Liver (tissue), 9 donors: Measurements from ENCODE around the gene USHBP1. TPM values are rescaled to one million over a fixed set of nuclear protein-coding genes. Genes with fewer than 3 reads are reported as not detected.
A peak's percentile ranks its signal among the peaks of the same experiment; 100 is the strongest.

Experiments
- DNase-seq: peaks from one replicate; pipeline ENCODE4 v3.0.0-alpha.2; 2017; ENCODE audit warnings: low spot score
- H3K27ac ChIP-seq, 2 donors: one replicate each; pipeline ENCODE4 v1.7.0; 2013; ENCODE audit warnings: inconsistent platforms in 2 of 2, low read length in 2 of 2, control low read depth in 1 of 2, low read depth in 1 of 2, mild to moderate bottlenecking in 1 of 2
- H3K27me3 ChIP-seq, 4 donors: one replicate each; pipeline versions ENCODE4 v1.6.1 to v1.7.0; 2013; ENCODE audit warnings: low read length in 3 of 4, inconsistent platforms in 1 of 4, mild to moderate bottlenecking in 1 of 4, moderate library complexity in 1 of 4; ENCODE audit not compliant: control insufficient read depth in 4 of 4, insufficient read depth in 4 of 4
- H3K36me3 ChIP-seq, 4 donors: one replicate each; pipeline versions ENCODE4 v1.6.1 to v1.7.0; 2013; ENCODE audit warnings: low read length in 3 of 4, mild to moderate bottlenecking in 3 of 4, low read depth in 1 of 4, moderate library complexity in 1 of 4; ENCODE audit not compliant: control insufficient read depth in 4 of 4, insufficient read depth in 3 of 4
- H3K4me1 ChIP-seq, 4 donors: one replicate each; pipeline versions ENCODE4 v1.6.1 to v1.7.0; 2013; ENCODE audit warnings: low read length in 3 of 4, mild to moderate bottlenecking in 3 of 4, moderate library complexity in 1 of 4; ENCODE audit not compliant: control insufficient read depth in 4 of 4, insufficient read depth in 4 of 4
- H3K4me3 ChIP-seq, 3 donors: one replicate each; pipeline versions ENCODE4 v1.6.1 to v1.7.0; 2013; ENCODE audit warnings: low read length in 3 of 3, control low read depth in 1 of 3, low read depth in 1 of 3, mild to moderate bottlenecking in 1 of 3
- H3K9ac ChIP-seq, 2 donors: one replicate each; pipeline ENCODE4 v1.7.0; 2013; ENCODE audit warnings: low read length in 2 of 2, mild to moderate bottlenecking in 2 of 2, moderate library complexity in 2 of 2, control low read depth in 1 of 2, low read depth in 1 of 2
- H3K9me3 ChIP-seq, 4 donors: one replicate each; pipeline versions ENCODE4 v1.6.1 to v1.7.0; 2013; ENCODE audit warnings: low read length in 3 of 4; ENCODE audit not compliant: control insufficient read depth in 4 of 4
- FOXA1 ChIP-seq: IDR thresholded peaks from 2 replicates; pipeline ENCODE4 v1.6.1; 2016; ENCODE audit warnings: antibody characterized with exemption
- FOXA2 ChIP-seq: IDR thresholded peaks from 2 replicates; pipeline ENCODE4 v1.6.1; 2016; ENCODE audit warnings: antibody characterized with exemption
- GABPA ChIP-seq, 2 donors: IDR thresholded peaks in 1 of 2; conservative IDR thresholded peaks in 1 of 2; 2 replicates each; pipeline ENCODE4 v1.6.1; 2016; ENCODE audit warnings: antibody characterized with exemption in 2 of 2, mild to moderate bottlenecking in 1 of 2, moderate library complexity in 1 of 2
- HNF4A ChIP-seq, 2 donors: conservative IDR thresholded peaks; 2 replicates each; pipeline ENCODE4 v1.6.1; 2016; ENCODE audit warnings: antibody characterized with exemption in 2 of 2, mild to moderate bottlenecking in 2 of 2
- HNF4G ChIP-seq: IDR thresholded peaks from 2 replicates; pipeline ENCODE4 v1.6.1; 2016; ENCODE audit warnings: antibody characterized with exemption
- JUND ChIP-seq, 2 donors: IDR thresholded peaks; 2 replicates each; pipeline ENCODE4 v1.6.1; 2016; ENCODE audit warnings: antibody characterized with exemption in 2 of 2
- NR2F2 ChIP-seq: IDR thresholded peaks from 2 replicates; pipeline ENCODE4 v1.6.1; 2016; ENCODE audit warnings: antibody characterized with exemption
- RAD21 ChIP-seq, 2 donors: IDR thresholded peaks; 2 replicates each; pipeline ENCODE4 v1.6.1; 2016; ENCODE audit warnings: antibody characterized with exemption in 2 of 2, mild to moderate bottlenecking in 2 of 2
- RXRA ChIP-seq, 2 donors: IDR thresholded peaks; 2 replicates each; pipeline ENCODE4 v1.6.1; 2017 to 2018; ENCODE audit warnings: antibody characterized with exemption in 2 of 2, mild to moderate bottlenecking in 1 of 2
- SP1 ChIP-seq: IDR thresholded peaks from 2 replicates; pipeline ENCODE4 v1.6.1; 2018; ENCODE audit warnings: antibody characterized with exemption, mild to moderate bottlenecking
- TAF1 ChIP-seq: conservative IDR thresholded peaks from 2 replicates; pipeline ENCODE4 v1.6.1; 2016; ENCODE audit warnings: antibody characterized with exemption, mild to moderate bottlenecking
- YY1 ChIP-seq: IDR thresholded peaks from 2 replicates; pipeline ENCODE4 v1.6.1; 2016; ENCODE audit warnings: antibody characterized with exemption, mild to moderate bottlenecking
- WGBS: extraction: QIAGEN DNeasy Blood & Tissue Kit; methylation state at CpG from one replicate; pipeline ENCODE4 v1.1.7; 2013; 5-methylcytosine and 5-hydroxymethylcytosine counted together
- polyA plus RNA-seq, 2 donors: library from polyadenylated mRNA; stranded (reverse) in 1 of 2; unstranded in 1 of 2; fragments of 200-250 nt in 1 of 2; fragments of >200 nt in 1 of 2; fragmentation: Nextera tagmentation in 1 of 2; extraction: Ambion mirVana in 1 of 2; gene quantifications; one replicate each; pipeline versions ENCODE4 v1.2.1 to v1.2.3, GENCODE V29; 2013 to 2015
- total RNA-seq, 2 donors: library from RNA; depleted of rRNA; stranded (reverse); fragments of >200 nt; gene quantifications; one replicate each; pipeline ENCODE4 v1.2.3, GENCODE V29; 2014
- TF ChIP-seq, protein P1 (sequence below): IDR thresholded peaks from 2 replicates; pipeline ENCODE4 v1.6.1; 2016; ENCODE audit warnings: antibody characterized with exemption
- TF ChIP-seq, protein P2 (sequence below): IDR thresholded peaks from 2 replicates; pipeline ENCODE4 v1.6.1; 2016; ENCODE audit warnings: antibody characterized with exemption
- TF ChIP-seq, protein P3 (sequence below): IDR thresholded peaks from 2 replicates; pipeline ENCODE4 v1.6.1; 2016; ENCODE audit warnings: antibody characterized with exemption
- TF ChIP-seq, protein P4 (sequence below): fragments of 150-350 bp; IDR thresholded peaks from 2 replicates; pipeline ENCODE4 v1.5.1; 2017; ENCODE audit warnings: improper control_type of control experiment, low read depth, low read length; ENCODE audit not compliant: missing input control
- TF ChIP-seq, protein P5 (sequence below): IDR thresholded peaks from 2 replicates; pipeline ENCODE4 v1.6.1; 2016; ENCODE audit warnings: antibody characterized with exemption, mild to moderate bottlenecking
- donor health status: healthy.
- donor health status: healthy.
- donor health status: healthy.
- donor health status: healthy.
- donor health status: healthy.

Gene USHBP1
- total and polyA plus RNA-seq, 4 donors: 1.2 to 2.6 (median 1.9) TPM

DNA sequence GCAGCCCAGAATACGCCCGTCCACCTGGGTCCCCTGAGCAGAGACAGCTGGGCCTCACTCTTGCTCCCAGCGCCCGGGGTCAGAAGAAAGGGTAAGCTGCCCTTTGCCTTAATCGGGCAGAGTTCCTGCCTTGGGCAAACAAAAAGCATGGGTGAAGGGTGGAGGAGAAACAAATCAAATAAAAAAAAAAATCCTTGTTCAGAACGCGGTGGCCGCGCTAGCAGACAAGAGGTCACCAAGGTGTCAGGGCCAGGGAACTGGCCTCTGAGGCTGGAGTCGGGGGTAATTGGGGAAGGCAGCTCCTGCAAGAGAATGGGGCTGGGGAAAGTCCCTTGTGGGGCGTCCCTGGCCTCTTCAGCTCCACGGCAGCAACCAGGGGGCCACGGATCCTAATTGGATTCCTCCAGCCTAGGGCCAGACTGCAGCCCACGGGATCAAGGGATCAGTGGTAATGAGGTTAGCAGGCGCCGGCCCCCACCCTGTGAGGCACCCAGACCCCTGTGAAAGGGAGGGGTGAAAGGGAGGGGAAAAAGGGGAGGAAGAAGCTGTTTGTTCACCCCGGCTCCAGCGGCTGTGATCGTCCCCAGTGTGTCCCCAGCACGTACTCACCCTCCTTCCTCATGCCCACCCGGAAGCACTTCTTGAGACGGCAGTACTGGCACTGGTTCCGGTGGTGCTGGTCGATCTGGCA lies 24.3 kb downstream of the USHBP1 start:
- H3K4me3 ChIP-seq: peak overlapping the region in 2 of 3 donors; percentile 16 to 19
- H3K36me3 ChIP-seq: peaks cover 2 to 5% (median 4%) of the 10 kb centered on the region in 4 donors
- H3K4me1 ChIP-seq: peaks cover 31 to 75% (median 65%) of the 10 kb centered on the region in 4 donors
- H3K9me3 ChIP-seq: no peaks in the 10 kb centered on the region
- H3K9ac ChIP-seq: no peak overlapping the region
- 24% methylated on average over 24 of the region's 24 CpGs for WGBS
- peak overlapping the region in 1 of 2 donors; percentile 27 for H3K27ac ChIP-seq
- TF ChIP-seq RAD21 (IDR thresholded peaks at IDR 0.05): no peak
- TF ChIP-seq GABPA (IDR thresholded peaks at IDR 0.05 in 1 of 2, conservative IDR thresholded peaks at IDR 0.05 in 1 of 2): no peak
- TF ChIP-seq, protein P1, sequence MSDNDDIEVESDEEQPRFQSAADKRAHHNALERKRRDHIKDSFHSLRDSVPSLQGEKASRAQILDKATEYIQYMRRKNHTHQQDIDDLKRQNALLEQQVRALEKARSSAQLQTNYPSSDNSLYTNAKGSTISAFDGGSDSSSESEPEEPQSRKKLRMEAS: peak; percentile 41
- TF ChIP-seq HNF4A (conservative IDR thresholded peaks at IDR 0.05): peak; percentile 89 to 94
- TF ChIP-seq, protein P2, sequence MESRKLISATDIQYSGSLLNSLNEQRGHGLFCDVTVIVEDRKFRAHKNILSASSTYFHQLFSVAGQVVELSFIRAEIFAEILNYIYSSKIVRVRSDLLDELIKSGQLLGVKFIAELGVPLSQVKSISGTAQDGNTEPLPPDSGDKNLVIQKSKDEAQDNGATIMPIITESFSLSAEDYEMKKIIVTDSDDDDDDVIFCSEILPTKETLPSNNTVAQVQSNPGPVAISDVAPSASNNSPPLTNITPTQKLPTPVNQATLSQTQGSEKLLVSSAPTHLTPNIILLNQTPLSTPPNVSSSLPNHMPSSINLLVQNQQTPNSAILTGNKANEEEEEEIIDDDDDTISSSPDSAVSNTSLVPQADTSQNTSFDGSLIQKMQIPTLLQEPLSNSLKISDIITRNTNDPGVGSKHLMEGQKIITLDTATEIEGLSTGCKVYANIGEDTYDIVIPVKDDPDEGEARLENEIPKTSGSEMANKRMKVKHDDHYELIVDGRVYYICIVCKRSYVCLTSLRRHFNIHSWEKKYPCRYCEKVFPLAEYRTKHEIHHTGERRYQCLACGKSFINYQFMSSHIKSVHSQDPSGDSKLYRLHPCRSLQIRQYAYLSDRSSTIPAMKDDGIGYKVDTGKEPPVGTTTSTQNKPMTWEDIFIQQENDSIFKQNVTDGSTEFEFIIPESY: no peak
- TF ChIP-seq SP1: peak; percentile 66
- TF ChIP-seq JUND (IDR thresholded peaks at IDR 0.05): peak in 1 of 2 donors; percentile 36
- peak; percentile 45 for TF ChIP-seq HNF4G
- TF ChIP-seq, protein P3, sequence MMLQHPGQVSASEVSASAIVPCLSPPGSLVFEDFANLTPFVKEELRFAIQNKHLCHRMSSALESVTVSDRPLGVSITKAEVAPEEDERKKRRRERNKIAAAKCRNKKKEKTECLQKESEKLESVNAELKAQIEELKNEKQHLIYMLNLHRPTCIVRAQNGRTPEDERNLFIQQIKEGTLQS: no peak
- no peak for TF ChIP-seq YY1
- peak; percentile 90 to 91 for TF ChIP-seq RXRA (IDR thresholded peaks at IDR 0.05)
- TF ChIP-seq, protein P4, sequence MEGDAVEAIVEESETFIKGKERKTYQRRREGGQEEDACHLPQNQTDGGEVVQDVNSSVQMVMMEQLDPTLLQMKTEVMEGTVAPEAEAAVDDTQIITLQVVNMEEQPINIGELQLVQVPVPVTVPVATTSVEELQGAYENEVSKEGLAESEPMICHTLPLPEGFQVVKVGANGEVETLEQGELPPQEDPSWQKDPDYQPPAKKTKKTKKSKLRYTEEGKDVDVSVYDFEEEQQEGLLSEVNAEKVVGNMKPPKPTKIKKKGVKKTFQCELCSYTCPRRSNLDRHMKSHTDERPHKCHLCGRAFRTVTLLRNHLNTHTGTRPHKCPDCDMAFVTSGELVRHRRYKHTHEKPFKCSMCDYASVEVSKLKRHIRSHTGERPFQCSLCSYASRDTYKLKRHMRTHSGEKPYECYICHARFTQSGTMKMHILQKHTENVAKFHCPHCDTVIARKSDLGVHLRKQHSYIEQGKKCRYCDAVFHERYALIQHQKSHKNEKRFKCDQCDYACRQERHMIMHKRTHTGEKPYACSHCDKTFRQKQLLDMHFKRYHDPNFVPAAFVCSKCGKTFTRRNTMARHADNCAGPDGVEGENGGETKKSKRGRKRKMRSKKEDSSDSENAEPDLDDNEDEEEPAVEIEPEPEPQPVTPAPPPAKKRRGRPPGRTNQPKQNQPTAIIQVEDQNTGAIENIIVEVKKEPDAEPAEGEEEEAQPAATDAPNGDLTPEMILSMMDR: no peak
- TF ChIP-seq, protein P5, sequence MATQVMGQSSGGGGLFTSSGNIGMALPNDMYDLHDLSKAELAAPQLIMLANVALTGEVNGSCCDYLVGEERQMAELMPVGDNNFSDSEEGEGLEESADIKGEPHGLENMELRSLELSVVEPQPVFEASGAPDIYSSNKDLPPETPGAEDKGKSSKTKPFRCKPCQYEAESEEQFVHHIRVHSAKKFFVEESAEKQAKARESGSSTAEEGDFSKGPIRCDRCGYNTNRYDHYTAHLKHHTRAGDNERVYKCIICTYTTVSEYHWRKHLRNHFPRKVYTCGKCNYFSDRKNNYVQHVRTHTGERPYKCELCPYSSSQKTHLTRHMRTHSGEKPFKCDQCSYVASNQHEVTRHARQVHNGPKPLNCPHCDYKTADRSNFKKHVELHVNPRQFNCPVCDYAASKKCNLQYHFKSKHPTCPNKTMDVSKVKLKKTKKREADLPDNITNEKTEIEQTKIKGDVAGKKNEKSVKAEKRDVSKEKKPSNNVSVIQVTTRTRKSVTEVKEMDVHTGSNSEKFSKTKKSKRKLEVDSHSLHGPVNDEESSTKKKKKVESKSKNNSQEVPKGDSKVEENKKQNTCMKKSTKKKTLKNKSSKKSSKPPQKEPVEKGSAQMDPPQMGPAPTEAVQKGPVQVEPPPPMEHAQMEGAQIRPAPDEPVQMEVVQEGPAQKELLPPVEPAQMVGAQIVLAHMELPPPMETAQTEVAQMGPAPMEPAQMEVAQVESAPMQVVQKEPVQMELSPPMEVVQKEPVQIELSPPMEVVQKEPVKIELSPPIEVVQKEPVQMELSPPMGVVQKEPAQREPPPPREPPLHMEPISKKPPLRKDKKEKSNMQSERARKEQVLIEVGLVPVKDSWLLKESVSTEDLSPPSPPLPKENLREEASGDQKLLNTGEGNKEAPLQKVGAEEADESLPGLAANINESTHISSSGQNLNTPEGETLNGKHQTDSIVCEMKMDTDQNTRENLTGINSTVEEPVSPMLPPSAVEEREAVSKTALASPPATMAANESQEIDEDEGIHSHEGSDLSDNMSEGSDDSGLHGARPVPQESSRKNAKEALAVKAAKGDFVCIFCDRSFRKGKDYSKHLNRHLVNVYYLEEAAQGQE: no peak
- no peak for TF ChIP-seq TAF1
- TF ChIP-seq FOXA2: no peak
- TF ChIP-seq NR2F2: peak; percentile 44
- TF ChIP-seq FOXA1: no peak
- no peak for DNase-seq
- H3K27me3 ChIP-seq: no peaks in the 10 kb centered on the region
